Inflammatory macrophage treated with lipopolysaccharide for 1 hour (primary cell): ENCODE measurements around the gene POTEI.
"Not testable (repeated sequence)": the region's sequence is repeated elsewhere in the genome, so short reads cannot be mapped to it uniquely, and the experiment has no call there.

Source experiments
- DNase-seq, 2 donors: peaks; one replicate each; pipeline ENCODE4 v3.0.0-alpha.2; 2020 to 2022

POTEI gene

GRCh38 chr2:130509228-130509627, at the start of gene POTEI:
Gene POTEI (minus strand): TSS chr2:130509328. CDS start chr2:130509235, 93 bp downstream.
- not testable (repeated sequence) for DNase-seq

- DNase-seq: not testable (repeated sequence)
Observed at GRCh38 chr2:130556441-130556840, 47.3 kb upstream of the POTEI start.

DNA sequence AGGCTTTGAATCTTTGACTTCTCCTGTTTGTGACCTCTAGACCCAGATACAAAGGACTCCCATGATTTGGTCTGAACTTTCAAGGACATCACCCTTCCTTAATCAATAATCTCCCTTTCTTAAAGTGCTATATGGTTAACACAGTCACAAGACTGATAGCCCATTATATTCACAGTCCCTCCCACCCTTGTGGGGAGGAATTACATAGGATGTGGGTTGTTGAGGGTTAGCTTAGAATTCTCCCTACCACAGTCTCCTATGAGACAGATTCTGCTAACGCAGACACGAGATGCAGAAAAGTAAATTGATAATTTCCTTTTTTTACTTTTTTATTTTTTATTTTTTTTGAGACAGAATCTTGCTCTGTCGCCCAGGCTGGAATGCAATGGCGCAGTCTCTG, 45.0 kb upstream of the POTEI start:
- not testable (repeated sequence) for DNase-seq

DNA sequence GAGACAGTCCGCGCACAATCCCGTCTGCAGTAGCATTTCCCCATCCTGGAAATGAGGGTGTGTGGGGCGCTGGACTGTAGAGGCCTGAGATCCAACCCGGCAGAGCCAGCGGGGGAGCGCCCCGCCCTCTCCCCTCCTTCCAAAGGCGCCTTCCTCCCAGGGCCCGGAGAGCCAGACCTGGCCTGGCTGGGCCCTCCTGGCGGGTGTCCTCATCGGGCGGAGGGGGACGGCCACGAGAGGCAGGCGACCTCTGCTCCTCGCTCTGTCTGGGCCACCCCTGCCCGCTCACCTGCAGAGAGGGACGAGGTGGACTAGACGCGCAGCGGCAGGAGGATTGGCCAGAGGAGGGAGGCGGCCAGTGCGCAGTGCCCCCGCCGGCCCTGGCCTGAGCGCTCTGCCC, 40.3 kb upstream of the POTEI start:
- DNase-seq: not testable (repeated sequence)

DNA sequence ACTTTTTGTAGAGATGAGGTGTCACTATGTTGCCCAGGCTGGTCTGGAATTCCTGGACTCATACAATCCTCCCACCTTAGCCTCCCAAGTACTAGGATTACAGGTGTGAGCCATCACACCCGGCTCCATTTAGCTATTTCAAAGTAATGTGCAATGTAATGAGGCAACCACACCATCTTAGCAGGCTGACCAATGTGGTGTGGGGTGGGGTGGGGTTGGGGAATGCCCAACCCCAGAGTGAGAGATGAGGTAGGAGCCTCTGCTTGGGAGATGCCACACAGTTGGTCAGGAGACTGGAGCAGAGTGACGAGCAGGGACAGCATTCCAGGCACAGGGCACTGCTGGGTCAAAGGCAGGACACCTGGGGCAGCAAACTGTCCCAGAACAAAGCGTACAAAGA, 39.3 kb upstream of the POTEI start:
- DNase-seq: not testable (repeated sequence)

DNA sequence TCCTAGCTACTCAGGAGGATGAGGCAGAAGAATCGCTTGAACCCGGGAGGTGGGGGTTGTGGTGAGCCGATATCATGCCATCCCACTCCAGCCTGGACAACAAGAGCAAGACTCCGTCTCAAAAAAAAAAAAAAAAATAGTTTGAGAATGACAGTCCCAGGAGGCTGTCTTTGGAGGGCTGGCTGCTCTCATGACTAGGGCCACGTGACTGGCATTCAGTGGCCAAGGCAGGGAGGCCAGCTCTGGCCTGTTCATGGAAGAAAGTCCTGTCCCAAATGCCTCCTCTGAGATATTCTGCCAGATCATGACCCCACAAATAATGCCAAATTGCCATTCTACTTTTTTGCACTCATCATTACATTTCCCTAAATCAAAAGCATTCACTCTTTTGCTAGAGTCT, 35.9 kb upstream of the POTEI start:
- not testable (repeated sequence) for DNase-seq

GRCh38 chr2:130543785-130544528, 34.8 kb upstream of the POTEI start:
- not testable (repeated sequence) for DNase-seq

DNA sequence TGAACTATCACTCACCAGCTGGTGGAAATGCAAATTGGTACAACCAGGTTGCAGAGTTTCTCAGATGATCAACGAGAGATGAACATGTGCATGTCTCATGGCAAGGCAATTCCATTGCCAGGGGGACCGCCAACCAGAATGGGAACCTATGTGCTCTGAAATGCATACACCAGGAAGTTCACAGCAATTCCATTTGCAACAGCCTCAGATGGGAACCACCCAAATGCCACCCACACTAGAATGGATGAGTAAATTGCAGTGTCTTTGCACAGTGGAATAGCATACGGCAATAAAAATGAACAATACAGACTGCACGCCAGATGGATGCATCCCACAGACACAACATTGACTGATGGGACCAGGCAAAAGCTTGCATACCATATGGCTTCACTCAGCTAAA, 33.7 kb upstream of the POTEI start:
- DNase-seq: not testable (repeated sequence)

- DNase-seq: not testable (repeated sequence)
Observed at GRCh38 chr2:130538271-130538670, 29.1 kb upstream of the POTEI start.

DNA sequence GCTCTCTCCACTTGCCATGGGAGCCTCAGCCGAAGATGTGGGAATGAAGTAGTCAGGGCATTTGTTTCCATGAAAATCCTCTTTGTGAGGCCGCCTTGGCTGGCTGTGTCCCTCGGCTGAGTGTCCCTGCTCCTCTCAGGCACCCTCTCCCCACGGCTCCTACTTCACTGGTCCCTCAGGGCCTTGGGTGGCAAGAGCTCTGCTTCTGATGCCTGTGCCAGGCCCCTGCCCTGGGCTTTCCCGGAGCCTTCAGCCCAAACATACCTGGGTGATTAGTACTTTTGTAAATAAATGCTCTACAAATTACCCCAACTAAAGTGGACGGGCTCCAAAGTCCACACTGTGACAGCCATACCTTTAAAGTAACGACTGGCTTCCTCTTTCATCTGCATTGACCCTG, 27.5 kb upstream of the POTEI start:
- not testable (repeated sequence) for DNase-seq

DNA sequence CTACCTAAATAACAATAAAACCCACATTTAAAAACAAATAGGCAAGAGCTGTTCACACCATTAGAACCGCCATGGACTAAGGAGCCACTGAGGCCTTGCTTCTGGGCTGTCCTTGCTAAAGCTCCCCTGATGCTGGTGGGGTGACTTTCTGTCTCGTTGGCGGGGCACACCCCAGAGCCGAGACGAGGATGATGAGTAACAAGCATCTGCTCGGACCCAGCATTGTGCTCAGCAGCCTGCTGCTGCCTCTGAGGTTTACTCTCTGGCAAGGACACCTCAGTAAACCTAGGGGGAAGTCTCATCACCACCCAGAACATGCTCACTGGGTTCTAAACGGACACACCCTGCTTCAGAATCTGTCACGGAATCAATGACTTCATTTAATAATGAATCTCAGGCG, 22.5 kb upstream of the POTEI start:
- not testable (repeated sequence) for DNase-seq

DNA sequence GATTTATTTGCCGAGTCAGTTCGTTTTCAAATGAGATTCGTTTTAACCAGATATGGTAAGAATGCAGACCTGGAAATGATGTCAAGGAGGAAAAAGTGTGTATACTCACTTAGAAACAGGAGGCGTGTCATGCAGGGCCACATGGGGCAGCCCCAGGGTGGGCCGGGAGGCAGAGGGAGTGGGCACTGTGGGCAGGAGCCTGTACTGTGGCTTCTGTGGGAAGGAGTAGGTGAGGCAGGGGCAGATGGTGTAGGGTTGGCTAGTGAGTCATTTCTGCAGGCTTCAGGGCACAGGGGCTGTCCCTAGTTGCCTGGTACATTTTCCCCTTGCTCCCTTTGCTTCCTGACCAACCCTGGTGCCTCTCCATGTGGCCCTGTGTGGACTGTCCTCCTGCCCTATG, 22.1 kb upstream of the POTEI start:
- DNase-seq: not testable (repeated sequence)

- DNase-seq: not testable (repeated sequence)
Observed at GRCh38 chr2:130530212-130530611, 21.1 kb upstream of the POTEI start.

GRCh38 chr2:130529545-130529944, 20.4 kb upstream of the POTEI start:
- DNase-seq: not testable (repeated sequence)

- not testable (repeated sequence) for DNase-seq
Observed at GRCh38 chr2:130527365-130527967, 18.3 kb upstream of the POTEI start.

- not testable (repeated sequence) for DNase-seq
Observed at GRCh38 chr2:130522390-130522789, 13.3 kb upstream of the POTEI start.

- DNase-seq: not testable (repeated sequence)
Observed at GRCh38 chr2:130520992-130521391, 11.9 kb upstream of the POTEI start, which contains the start of gene CFC1B. Gene CFC1B (plus strand): TSS chr2:130521222. CDS start chr2:130521485, 263 bp downstream.

DNA sequence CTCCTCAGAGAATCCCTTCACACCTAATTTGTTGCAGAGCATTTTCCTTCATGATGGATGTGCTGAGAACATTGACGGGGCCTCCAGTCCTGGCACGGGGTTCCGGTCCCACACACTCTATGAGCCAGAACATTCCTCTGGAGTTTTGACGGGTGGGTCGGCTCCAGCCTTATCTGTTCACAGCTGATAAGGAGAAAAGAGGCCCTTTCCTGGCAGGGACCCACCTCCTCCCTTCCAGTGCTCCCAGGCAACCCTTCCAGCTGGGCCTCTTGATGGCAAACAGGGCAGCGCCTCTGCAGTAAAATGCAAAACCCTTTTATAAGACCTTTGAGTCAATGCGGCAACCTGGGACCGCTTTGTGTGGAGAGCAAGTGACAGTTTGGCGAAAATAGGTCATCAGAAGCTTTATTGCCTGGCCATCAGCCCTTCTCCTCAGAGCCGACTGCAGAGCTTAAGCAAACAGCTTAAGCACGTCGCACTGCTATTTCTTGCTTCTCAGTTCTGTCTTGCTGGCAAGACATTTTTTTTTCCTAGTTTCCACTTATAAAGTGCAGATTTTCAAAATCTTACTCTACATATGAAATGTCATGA, 9.5 kb upstream of the POTEI start:
- DNase-seq: not testable (repeated sequence)

DNA sequence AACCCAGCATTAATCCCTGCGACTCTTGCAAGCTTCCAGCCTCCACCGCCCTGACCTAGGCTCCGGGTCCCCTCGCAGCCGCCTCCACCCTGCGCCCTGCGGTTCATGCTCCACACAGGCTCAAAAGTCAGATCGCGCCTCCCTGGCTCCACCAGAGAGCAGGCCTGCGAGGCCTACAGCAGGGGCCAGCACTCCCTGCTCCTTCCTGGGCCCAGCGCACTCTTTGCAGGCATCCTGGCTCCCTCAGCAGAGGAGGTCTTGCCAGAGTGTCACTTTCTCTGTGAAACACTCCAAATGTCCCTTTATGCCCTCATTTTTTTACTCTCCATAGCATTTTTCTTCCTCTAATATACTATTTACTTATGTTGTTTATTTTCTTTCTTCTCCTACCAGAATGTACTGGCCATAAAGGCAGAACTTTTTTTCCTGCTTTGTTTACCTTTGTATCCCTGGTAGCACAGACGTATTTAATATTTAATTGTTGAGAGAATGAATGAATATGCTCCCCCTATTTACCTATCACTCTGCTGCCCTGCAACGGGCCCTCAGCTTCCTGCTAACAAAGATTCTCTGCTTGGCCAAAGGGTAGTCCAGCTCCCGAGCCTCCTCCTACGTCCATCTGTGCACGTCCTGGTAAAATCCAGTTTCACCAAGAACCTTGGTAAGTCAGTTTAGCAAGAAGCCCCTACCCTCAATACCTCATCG, 2.8 kb upstream of the POTEI start:
- not testable (repeated sequence) for DNase-seq

GRCh38 chr2:130510807-130511746, 1.9 kb upstream of the POTEI start:
- not testable (repeated sequence) for DNase-seq

DNA sequence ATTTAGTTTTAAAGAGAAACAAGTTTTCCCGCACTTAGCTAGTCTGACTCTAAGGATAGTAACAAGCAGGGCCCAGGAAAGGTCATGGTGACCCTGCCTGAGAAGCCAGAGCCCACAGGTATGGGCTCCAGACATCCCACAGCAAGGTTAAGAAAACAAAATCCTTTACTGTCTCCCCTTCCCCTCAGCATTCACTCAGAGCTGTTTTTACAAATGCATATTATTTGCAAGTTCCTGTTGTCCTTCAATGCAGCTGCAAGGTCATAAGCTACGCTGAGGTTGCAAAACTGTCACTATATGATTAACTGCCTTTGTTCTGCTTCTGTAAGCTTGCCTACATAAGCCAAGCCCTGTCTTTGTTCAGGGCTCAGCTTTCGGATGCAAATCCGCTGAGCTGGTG, 18.1 kb downstream of the POTEI start:
- DNase-seq: not testable (repeated sequence)

GRCh38 chr2:130455413-130455812, 53.7 kb downstream of the POTEI start:
- not testable (repeated sequence) for DNase-seq
